ENCODE measurements around the gene ZKSCAN3.
"Not testable (repeated sequence)": the region's sequence is repeated elsewhere in the genome, so short reads cannot be mapped to it uniquely, and the experiment has no call there.

The ZKSCAN3 gene

GRCh38 chr6:28343898-28344677 is 5.7 kb upstream of the ZKSCAN3 start:
- DNase-seq, result no peak

- no peak for DNase-seq
These were observed 4.5 kb upstream of the ZKSCAN3 start for GRCh38 chr6:28345201-28345600.

GRCh38 chr6:28347119-28347518 is 2.6 kb upstream of the ZKSCAN3 start:
- DNase-seq, result no peak

GRCh38 chr6:28349344-28349891 is 329 bp upstream of the ZKSCAN3 start:
- no peak for DNase-seq

GRCh38 chr6:28351087-28351486 is 1.3 kb downstream of the ZKSCAN3 start:
- no peak for DNase-seq

- no peak for DNase-seq
These were observed 1.8 kb downstream of the ZKSCAN3 start for GRCh38 chr6:28351493-28351925.

- DNase-seq, result no peak
These were observed 3.6 kb downstream of the ZKSCAN3 start for GRCh38 chr6:28353356-28353755.

- DNase-seq, result no peak
These were observed 4.4 kb downstream of the ZKSCAN3 start for GRCh38 chr6:28353981-28354676.

- no peak for DNase-seq
These were observed 5.2 kb downstream of the ZKSCAN3 start for GRCh38 chr6:28354688-28355554.

- peak; percentile 27 for DNase-seq
These were observed 6.3 kb downstream of the ZKSCAN3 start for GRCh38 chr6:28355743-28356665.

- DNase-seq, result no peak
These were observed 6.9 kb downstream of the ZKSCAN3 start for GRCh38 chr6:28356666-28357020.

- DNase-seq, result no peak
These were observed 7.3 kb downstream of the ZKSCAN3 start for GRCh38 chr6:28357036-28357435.

GRCh38 chr6:28359562-28359961 is 9.8 kb downstream of the ZKSCAN3 start:
- DNase-seq, result not testable (repeated sequence)

- no peak for DNase-seq
These were observed 11.2 kb downstream of the ZKSCAN3 start for GRCh38 chr6:28360961-28361360.

GRCh38 chr6:28365590-28365989 is 15.8 kb downstream of the ZKSCAN3 start:
- not testable (repeated sequence) for DNase-seq

- DNase-seq, result no peak
These were observed 18.8 kb downstream of the ZKSCAN3 start for GRCh38 chr6:28368522-28368921.

- no peak for DNase-seq
These were observed 19.7 kb downstream of the ZKSCAN3 start for GRCh38 chr6:28369463-28369862.

- no peak for DNase-seq
These were observed 20.7 kb downstream of the ZKSCAN3 start for GRCh38 chr6:28370440-28370839.

- no peak for DNase-seq
These were observed 21.5 kb downstream of the ZKSCAN3 start for GRCh38 chr6:28371280-28371679.

GRCh38 chr6:28371706-28372451 is 22.1 kb downstream of the ZKSCAN3 start:
- no peak for DNase-seq

- DNase-seq, result no peak
These were observed 24.2 kb downstream of the ZKSCAN3 start for GRCh38 chr6:28373925-28374324.
